ENCODE results near the gene P4HA1.

P4HA1 gene

DNA sequence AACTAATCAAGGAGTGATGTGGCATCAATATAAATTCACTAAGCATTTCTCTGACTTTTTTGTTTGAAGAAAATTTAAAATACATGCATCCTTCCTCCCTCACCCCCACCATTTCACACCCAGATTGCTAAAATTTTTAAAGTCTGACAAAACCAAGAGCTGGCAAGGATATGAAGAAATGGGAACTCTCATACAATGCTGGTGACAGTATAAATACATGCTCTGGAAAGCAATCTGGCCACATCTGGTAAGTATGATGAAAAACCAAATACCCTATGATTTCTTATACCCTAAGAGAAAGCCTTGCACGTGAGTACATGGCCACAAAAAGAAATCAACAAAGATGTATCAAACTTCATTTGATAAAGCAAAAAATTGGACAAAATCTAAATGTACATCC, 31.2 kb downstream of the P4HA1 start:
- TF ChIP-seq ZC3H10 (CRISPR knock-in tag; IDR thresholded peaks at IDR 0.05) (no peak), GLIS3 (CRISPR knock-in tag; IDR thresholded peaks at IDR 0.05) (no peak), TCF4 (CRISPR knock-in tag; IDR thresholded peaks at IDR 0.05; ENCODE audit: borderline replicate concordance) (no peak), OSR1 (CRISPR knock-in tag; IDR thresholded peaks at IDR 0.05) (no peak), RARB (CRISPR knock-in tag; IDR thresholded peaks at IDR 0.05) (no peak), ARNTL (CRISPR knock-in tag; IDR thresholded peaks at IDR 0.05; ENCODE audit: borderline replicate concordance, low read depth) (no peak), PPARA (CRISPR knock-in tag; IDR thresholded peaks at IDR 0.05; ENCODE audit: borderline replicate concordance) (no peak), ZNF565 (CRISPR knock-in tag; conservative IDR thresholded peaks at IDR 0.05; ENCODE audit: low read depth) (no peak)
- TF ChIP-seq, protein P1, sequence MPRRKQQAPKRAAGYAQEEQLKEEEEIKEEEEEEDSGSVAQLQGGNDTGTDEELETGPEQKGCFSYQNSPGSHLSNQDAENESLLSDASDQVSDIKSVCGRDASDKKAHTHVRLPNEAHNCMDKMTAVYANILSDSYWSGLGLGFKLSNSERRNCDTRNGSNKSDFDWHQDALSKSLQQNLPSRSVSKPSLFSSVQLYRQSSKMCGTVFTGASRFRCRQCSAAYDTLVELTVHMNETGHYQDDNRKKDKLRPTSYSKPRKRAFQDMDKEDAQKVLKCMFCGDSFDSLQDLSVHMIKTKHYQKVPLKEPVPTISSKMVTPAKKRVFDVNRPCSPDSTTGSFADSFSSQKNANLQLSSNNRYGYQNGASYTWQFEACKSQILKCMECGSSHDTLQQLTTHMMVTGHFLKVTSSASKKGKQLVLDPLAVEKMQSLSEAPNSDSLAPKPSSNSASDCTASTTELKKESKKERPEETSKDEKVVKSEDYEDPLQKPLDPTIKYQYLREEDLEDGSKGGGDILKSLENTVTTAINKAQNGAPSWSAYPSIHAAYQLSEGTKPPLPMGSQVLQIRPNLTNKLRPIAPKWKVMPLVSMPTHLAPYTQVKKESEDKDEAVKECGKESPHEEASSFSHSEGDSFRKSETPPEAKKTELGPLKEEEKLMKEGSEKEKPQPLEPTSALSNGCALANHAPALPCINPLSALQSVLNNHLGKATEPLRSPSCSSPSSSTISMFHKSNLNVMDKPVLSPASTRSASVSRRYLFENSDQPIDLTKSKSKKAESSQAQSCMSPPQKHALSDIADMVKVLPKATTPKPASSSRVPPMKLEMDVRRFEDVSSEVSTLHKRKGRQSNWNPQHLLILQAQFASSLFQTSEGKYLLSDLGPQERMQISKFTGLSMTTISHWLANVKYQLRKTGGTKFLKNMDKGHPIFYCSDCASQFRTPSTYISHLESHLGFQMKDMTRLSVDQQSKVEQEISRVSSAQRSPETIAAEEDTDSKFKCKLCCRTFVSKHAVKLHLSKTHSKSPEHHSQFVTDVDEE (CRISPR knock-in tag; IDR thresholded peaks at IDR 0.05): no peak
- no peak for ATAC-seq

DNA sequence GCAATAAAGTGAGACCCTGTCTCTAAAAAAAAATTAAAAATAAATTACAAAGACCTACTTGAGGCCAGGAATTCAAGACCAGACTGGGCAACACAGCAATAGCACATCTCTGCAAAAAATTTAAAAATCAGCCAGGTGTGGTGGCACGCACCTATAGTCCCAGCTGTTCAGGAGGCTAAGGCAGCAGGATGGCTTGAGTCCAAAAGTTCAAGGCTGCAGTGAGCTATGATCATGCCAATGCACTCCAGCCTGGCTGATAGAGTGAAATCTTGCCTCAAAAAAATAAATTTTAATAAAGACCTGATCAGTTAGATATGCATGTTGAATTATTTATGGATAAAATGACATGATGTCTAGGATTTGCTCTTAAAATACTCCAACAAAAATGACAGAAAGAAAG, 34.9 kb downstream of the P4HA1 start:
- TF ChIP-seq ARNTL (CRISPR knock-in tag; IDR thresholded peaks at IDR 0.05; ENCODE audit: borderline replicate concordance, low read depth) (no peak), ZFP3 (CRISPR knock-in tag; IDR thresholded peaks at IDR 0.05) (no peak), OSR1 (CRISPR knock-in tag; IDR thresholded peaks at IDR 0.05) (no peak), ZFP30 (CRISPR knock-in tag; IDR thresholded peaks at IDR 0.05) (no peak), ZNF70 (CRISPR knock-in tag; IDR thresholded peaks at IDR 0.05) (no peak), PPARA (CRISPR knock-in tag; IDR thresholded peaks at IDR 0.05; ENCODE audit: borderline replicate concordance) (no peak), BACH2 (CRISPR knock-in tag; IDR thresholded peaks at IDR 0.05; ENCODE audit: borderline replicate concordance) (no peak), ISL1 (CRISPR knock-in tag; IDR thresholded peaks at IDR 0.05) (no peak), TCF4 (CRISPR knock-in tag; IDR thresholded peaks at IDR 0.05; ENCODE audit: borderline replicate concordance) (no peak), SNAI2 (CRISPR knock-in tag; IDR thresholded peaks at IDR 0.05) (no peak), CSDC2 (CRISPR knock-in tag; IDR thresholded peaks at IDR 0.05) (no peak), GLIS3 (CRISPR knock-in tag; IDR thresholded peaks at IDR 0.05) (no peak)
- TF ChIP-seq, protein P2, sequence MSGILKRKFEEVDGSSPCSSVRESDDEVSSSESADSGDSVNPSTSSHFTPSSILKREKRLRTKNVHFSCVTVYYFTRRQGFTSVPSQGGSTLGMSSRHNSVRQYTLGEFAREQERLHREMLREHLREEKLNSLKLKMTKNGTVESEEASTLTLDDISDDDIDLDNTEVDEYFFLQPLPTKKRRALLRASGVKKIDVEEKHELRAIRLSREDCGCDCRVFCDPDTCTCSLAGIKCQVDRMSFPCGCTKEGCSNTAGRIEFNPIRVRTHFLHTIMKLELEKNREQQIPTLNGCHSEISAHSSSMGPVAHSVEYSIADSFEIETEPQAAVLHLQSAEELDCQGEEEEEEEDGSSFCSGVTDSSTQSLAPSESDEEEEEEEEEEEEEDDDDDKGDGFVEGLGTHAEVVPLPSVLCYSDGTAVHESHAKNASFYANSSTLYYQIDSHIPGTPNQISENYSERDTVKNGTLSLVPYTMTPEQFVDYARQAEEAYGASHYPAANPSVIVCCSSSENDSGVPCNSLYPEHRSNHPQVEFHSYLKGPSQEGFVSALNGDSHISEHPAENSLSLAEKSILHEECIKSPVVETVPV (CRISPR knock-in tag; IDR thresholded peaks at IDR 0.05): no peak
- TF ChIP-seq, protein P1 (CRISPR knock-in tag; IDR thresholded peaks at IDR 0.05): no peak
- TF ChIP-seq, protein P3, sequence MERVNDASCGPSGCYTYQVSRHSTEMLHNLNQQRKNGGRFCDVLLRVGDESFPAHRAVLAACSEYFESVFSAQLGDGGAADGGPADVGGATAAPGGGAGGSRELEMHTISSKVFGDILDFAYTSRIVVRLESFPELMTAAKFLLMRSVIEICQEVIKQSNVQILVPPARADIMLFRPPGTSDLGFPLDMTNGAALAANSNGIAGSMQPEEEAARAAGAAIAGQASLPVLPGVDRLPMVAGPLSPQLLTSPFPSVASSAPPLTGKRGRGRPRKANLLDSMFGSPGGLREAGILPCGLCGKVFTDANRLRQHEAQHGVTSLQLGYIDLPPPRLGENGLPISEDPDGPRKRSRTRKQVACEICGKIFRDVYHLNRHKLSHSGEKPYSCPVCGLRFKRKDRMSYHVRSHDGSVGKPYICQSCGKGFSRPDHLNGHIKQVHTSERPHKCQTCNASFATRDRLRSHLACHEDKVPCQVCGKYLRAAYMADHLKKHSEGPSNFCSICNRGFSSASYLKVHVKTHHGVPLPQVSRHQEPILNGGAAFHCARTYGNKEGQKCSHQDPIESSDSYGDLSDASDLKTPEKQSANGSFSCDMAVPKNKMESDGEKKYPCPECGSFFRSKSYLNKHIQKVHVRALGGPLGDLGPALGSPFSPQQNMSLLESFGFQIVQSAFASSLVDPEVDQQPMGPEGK (CRISPR knock-in tag; IDR thresholded peaks at IDR 0.05; ENCODE audit: borderline replicate concordance): no peak
- ATAC-seq: no peak

DNA sequence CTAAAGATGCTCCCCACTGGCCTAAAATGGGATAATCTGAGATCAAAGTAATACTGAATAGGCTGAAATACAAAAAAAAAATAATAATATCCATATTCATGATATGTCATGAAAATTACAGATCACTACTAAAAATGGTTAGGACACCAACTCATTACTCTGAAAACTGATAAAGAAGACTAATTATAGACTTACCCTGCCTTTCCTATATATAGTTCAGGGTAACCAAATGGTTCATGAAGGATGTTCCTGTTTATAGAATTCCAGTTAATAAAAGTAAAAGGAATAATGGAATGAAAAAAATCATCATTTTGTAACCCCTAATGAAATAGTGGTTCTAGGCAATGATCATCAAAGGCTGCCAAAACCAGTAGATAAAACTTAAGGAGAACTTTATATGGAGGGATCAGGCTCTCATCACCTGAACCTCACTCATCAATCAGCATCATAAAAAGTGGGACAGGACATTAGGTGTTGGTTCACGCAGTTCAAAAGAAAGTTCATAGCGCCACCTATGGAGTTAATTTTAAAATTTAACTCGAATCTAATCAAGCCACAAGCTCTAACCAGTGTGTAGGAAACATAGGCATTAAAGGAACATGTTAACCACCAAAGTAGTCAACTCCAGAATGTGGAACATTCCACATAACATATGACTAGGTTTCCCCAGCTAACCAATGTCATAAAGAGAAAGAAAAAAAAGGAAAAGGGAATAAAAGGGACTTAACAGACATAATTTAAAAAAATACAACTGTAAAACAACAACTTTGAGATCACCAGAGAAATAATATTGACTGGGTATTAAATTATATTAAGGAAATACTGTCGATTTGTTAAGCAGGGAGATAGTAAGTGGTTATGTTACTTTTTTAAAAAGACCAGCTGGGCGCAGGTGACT, 35.7 kb downstream of the P4HA1 start:
- peak; percentile 76 for ATAC-seq
- TF ChIP-seq SNAI2 (CRISPR knock-in tag; IDR thresholded peaks at IDR 0.05): no peak
- TF ChIP-seq RARB (CRISPR knock-in tag; IDR thresholded peaks at IDR 0.05): no peak
- no peak for TF ChIP-seq BACH2 (CRISPR knock-in tag; IDR thresholded peaks at IDR 0.05; ENCODE audit: borderline replicate concordance)
- TF ChIP-seq ESRRG (CRISPR knock-in tag; IDR thresholded peaks at IDR 0.05): no peak
- TF ChIP-seq GLIS3 (CRISPR knock-in tag; IDR thresholded peaks at IDR 0.05): no peak
- no peak for TF ChIP-seq ZNF8 (CRISPR knock-in tag; IDR thresholded peaks at IDR 0.05)
- no peak for TF ChIP-seq ZFP3 (CRISPR knock-in tag; IDR thresholded peaks at IDR 0.05)
- TF ChIP-seq ISL1 (CRISPR knock-in tag; IDR thresholded peaks at IDR 0.05): no peak
- TF ChIP-seq ZC3H10 (CRISPR knock-in tag; IDR thresholded peaks at IDR 0.05): no peak
- TF ChIP-seq ZNF565 (CRISPR knock-in tag; conservative IDR thresholded peaks at IDR 0.05; ENCODE audit: low read depth): no peak
- TF ChIP-seq, protein P4, sequence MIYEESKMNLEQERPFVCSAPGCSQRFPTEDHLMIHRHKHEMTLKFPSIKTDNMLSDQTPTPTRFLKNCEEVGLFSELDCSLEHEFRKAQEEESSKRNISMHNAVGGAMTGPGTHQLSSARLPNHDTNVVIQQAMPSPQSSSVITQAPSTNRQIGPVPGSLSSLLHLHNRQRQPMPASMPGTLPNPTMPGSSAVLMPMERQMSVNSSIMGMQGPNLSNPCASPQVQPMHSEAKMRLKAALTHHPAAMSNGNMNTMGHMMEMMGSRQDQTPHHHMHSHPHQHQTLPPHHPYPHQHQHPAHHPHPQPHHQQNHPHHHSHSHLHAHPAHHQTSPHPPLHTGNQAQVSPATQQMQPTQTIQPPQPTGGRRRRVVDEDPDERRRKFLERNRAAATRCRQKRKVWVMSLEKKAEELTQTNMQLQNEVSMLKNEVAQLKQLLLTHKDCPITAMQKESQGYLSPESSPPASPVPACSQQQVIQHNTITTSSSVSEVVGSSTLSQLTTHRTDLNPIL (CRISPR knock-in tag; IDR thresholded peaks at IDR 0.05; ENCODE audit: low read depth): no peak
- TF ChIP-seq, protein P3 (CRISPR knock-in tag; IDR thresholded peaks at IDR 0.05; ENCODE audit: borderline replicate concordance): no peak

Data from SK-N-SH treated with all-trans-retinoic acid at 6 μM for 48 hours (cell line).